B cell (primary cell): ENCODE data around the gene SLC9A9. TPM values are rescaled to one million over a fixed set of nuclear protein-coding genes. Genes with fewer than 3 reads are reported as not detected.

ENCODE experiments used
- ATAC-seq: fragments of 200-7000 bp; cut with Tn5 transposase; one replicate; pipeline ENCODE4 v1.10.0; 2021; ENCODE audit warnings: low read depth, mild to moderate bottlenecking, moderate number of reproducible peaks, moderate library complexity
- CTCF ChIA-PET: fragments of 350-600 bp; sonication (Branson Sonifier 250); formaldehyde crosslinking; loops from one replicate; lab custom pipeline; 2021; ENCODE audit warnings: antibody characterized with exemption, inconsistent platforms; lab: Charles Lee
- POLR2A ChIA-PET: fragments of 350-600 bp; sonication (Branson Sonifier 250); formaldehyde crosslinking; loops from one replicate; lab custom pipeline; 2021; ENCODE audit warnings: antibody characterized with exemption; lab: Charles Lee
- DNase-seq: peaks from one replicate; pipeline ENCODE4 v3.0.0; 2013
- H2AFZ ChIP-seq: 2 replicates; pipeline ENCODE4 v1.6.1; 2012; ENCODE audit warnings: mild to moderate bottlenecking, low read depth, low read length; ENCODE audit not compliant: insufficient read depth, poor library complexity, severe bottlenecking
- H3K27ac ChIP-seq, 2 donors: 1 replicate in 1 of 2; 2 replicates in 1 of 2; pipeline ENCODE4 v1.5.1; 2012 to 2013; ENCODE audit warnings: low read length in 2 of 2, mild to moderate bottlenecking in 2 of 2, moderate library complexity in 1 of 2
- H3K27me3 ChIP-seq, 4 experiments: fragments of 200-600 bp in 1 of 4; sonication (generic) in 1 of 4; replicated peaks in 1 of 4; 1 replicate in 2 of 4; 2 replicates in 2 of 4; pipeline versions ENCODE4 v1.6.1 to v1.7.0; 2013 to 2016; ENCODE audit warnings: low read length in 3 of 4, mild to moderate bottlenecking in 2 of 4, mixed read lengths in 1 of 4, moderate library complexity in 1 of 4; ENCODE audit not compliant: insufficient read depth in 4 of 4, control insufficient read depth in 3 of 4; ENCODE audit errors: control extremely low read depth in 1 of 4
- H3K36me3 ChIP-seq, 2 experiments: replicated peaks in 1 of 2; 1 replicate in 1 of 2; 2 replicates in 1 of 2; pipeline versions ENCODE4 v1.6.1 to v1.7.1; 2013; ENCODE audit warnings: low read length in 1 of 2; ENCODE audit not compliant: insufficient read depth in 2 of 2, control insufficient read depth in 1 of 2; ENCODE audit errors: control extremely low read depth in 1 of 2, extremely low read depth in 1 of 2
- H3K4me1 ChIP-seq, 2 donors: fragments of 200-600 bp in 1 of 2; sonication (generic) in 1 of 2; 1 replicate in 1 of 2; 2 replicates in 1 of 2; pipeline versions ENCODE4 v1.5.1 to v1.6.1; 2013 to 2017; ENCODE audit warnings: low read length in 2 of 2; ENCODE audit not compliant: control insufficient read depth in 2 of 2, insufficient read depth in 2 of 2
- H3K4me2 ChIP-seq: replicated peaks from 2 replicates; pipeline ENCODE3; 2012; ENCODE audit warnings: mild to moderate bottlenecking, low read depth, low read length; ENCODE audit not compliant: poor library complexity, severe bottlenecking
- H3K4me3 ChIP-seq, 5 experiments: fragments of 200-600 bp in 1 of 5; sonication (generic) in 1 of 5; 1 replicate in 3 of 5; 2 replicates in 2 of 5; pipeline versions ENCODE4 v1.5.1 to v1.7.0; 2011 to 2016; ENCODE audit warnings: low read length in 4 of 5, mild to moderate bottlenecking in 4 of 5, low read depth in 2 of 5, control low read depth in 1 of 5, moderate library complexity in 1 of 5; ENCODE audit not compliant: insufficient read depth in 1 of 5; ENCODE audit errors: control extremely low read depth in 1 of 5, extremely low read depth in 1 of 5
- H3K79me2 ChIP-seq: fragments of 200-600 bp; sonication (generic); one replicate; pipeline ENCODE4 v1.6.0; 2016; ENCODE audit warnings: low read length; ENCODE audit not compliant: control insufficient read depth, insufficient read depth
- H3K9ac ChIP-seq: fragments of 200-600 bp; sonication (generic); 2 replicates; pipeline ENCODE4 v1.6.1; 2017; ENCODE audit warnings: mild to moderate bottlenecking, low read length, moderate library complexity
- H3K9me3 ChIP-seq, 3 donors: one replicate each; pipeline versions ENCODE4 v1.6.1 to v1.7.1; 2013; ENCODE audit warnings: low read length in 2 of 3; ENCODE audit not compliant: control insufficient read depth in 2 of 3, insufficient read depth in 1 of 3; ENCODE audit errors: control extremely low read depth in 1 of 3
- H4K20me1 ChIP-seq: 2 replicates; pipeline ENCODE4 v1.6.0; 2012; ENCODE audit warnings: mild to moderate bottlenecking, low read length; ENCODE audit not compliant: insufficient read depth, control insufficient read depth, poor library complexity, severe bottlenecking
- H3K27ac Mint-ChIP-seq: one replicate; pipeline ENCODE4 v1.8.0; 2021; ENCODE audit warnings: mixed read lengths
- H3K27me3 Mint-ChIP-seq: one replicate; pipeline ENCODE4 v1.8.0; 2021; ENCODE audit warnings: mixed read lengths
- H3K4me1 Mint-ChIP-seq: one replicate; pipeline ENCODE4 v1.8.0; 2021; ENCODE audit warnings: mixed read lengths
- H3K4me3 Mint-ChIP-seq: one replicate; pipeline ENCODE4 v1.8.0; 2021; ENCODE audit warnings: mixed read lengths
- H3K9me3 Mint-ChIP-seq: one replicate; pipeline ENCODE4 v1.8.0; 2022; ENCODE audit warnings: mixed read lengths; ENCODE audit not compliant: insufficient read depth
- EZH2 ChIP-seq: IDR thresholded peaks from 2 replicates; pipeline ENCODE4 v1.6.1; 2012; ENCODE audit warnings: borderline replicate concordance, low read depth, mild to moderate bottlenecking, moderate library complexity, low read length; ENCODE audit not compliant: insufficient read depth, poor library complexity, severe bottlenecking
- WGBS: methylation state at CpG from one replicate; pipeline ENCODE4 v1.1.5; 2013; ENCODE audit warnings: missing lambda C conversion rate; ENCODE audit not compliant: insufficient coverage; 5-methylcytosine and 5-hydroxymethylcytosine counted together
- intact Hi-C: fragments of 100-400 bp; cut with micrococcal nuclease; formaldehyde crosslinking; loops from one replicate; pipeline ENCODE4 v1.10.0; 2022
- polyA plus RNA-seq: library from polyadenylated mRNA; depleted of rRNA; stranded (reverse); fragments of >200 nt; gene quantifications from 2 replicates; pipeline ENCODE4 v1.2.3, GENCODE V29; 2012
- total RNA-seq, 2 donors: library from RNA; stranded (reverse); fragments of 120-200 nt in 1 of 2; gene quantifications; 1 replicate in 1 of 2; 2 replicates in 1 of 2; pipeline versions ENCODE4 v1.2.3 to v1.2.4, GENCODE V29; 2013 to 2022
- TF ChIP-seq, protein P1 (sequence below): fragments of 200-600 bp; IDR thresholded peaks from one replicate; pipeline ENCODE4 v1.8.0; 2022; ENCODE audit warnings: antibody characterized with exemption, mild to moderate bottlenecking

SLC9A9 gene
- total and polyA plus RNA-seq, 2 donors (not counting 1 experiment from before 2014, with no cell fraction given), result 7.7 to 17.3 TPM

DNA sequence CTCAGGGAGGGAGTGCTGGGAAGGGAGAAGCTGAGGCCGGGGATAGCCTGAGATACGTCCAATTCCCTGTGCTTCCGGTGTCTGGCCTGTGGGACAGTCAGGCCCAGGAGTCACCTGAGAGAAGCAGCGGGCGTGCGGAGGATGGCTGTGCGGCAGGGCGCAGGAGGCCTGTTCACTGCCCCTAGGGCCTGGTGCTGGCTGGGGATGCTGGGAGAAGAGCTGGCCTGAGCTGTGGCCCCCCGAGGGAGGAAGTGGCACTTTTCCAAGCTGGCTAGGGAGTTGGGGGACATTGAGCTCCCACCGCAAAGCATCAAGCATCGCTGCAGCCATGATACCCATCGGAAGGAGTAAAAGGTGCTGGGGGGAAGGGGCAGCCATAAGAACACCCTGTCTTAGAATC, 619.9 kb downstream of the SLC9A9 start:
- Histone ChIP-seq H3K9ac (no peak overlapping the region), H3K4me3 (no peak overlapping the region), H3K4me1 (no peaks in the 10 kb centered on the region), H3K36me3 (no peaks in the 10 kb centered on the region), H3K27ac (no peak overlapping the region), H3K79me2 (no peaks in the 10 kb centered on the region), H4K20me1 (no peaks in the 10 kb centered on the region), H3K9me3 (no peaks in the 10 kb centered on the region), H3K4me2 (no peak overlapping the region), H3K27me3 (no peaks in the 10 kb centered on the region), H2AFZ (no peak overlapping the region)
- no peak for TF ChIP-seq EZH2
- TF ChIP-seq, protein P1, sequence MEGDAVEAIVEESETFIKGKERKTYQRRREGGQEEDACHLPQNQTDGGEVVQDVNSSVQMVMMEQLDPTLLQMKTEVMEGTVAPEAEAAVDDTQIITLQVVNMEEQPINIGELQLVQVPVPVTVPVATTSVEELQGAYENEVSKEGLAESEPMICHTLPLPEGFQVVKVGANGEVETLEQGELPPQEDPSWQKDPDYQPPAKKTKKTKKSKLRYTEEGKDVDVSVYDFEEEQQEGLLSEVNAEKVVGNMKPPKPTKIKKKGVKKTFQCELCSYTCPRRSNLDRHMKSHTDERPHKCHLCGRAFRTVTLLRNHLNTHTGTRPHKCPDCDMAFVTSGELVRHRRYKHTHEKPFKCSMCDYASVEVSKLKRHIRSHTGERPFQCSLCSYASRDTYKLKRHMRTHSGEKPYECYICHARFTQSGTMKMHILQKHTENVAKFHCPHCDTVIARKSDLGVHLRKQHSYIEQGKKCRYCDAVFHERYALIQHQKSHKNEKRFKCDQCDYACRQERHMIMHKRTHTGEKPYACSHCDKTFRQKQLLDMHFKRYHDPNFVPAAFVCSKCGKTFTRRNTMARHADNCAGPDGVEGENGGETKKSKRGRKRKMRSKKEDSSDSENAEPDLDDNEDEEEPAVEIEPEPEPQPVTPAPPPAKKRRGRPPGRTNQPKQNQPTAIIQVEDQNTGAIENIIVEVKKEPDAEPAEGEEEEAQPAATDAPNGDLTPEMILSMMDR, result no peak
- H3K27ac Mint-ChIP-seq, result no peak overlapping the region
- POLR2A ChIA-PET, result no interaction called here
- peaks cover 2% of the 10 kb centered on the region for H3K9me3 Mint-ChIP-seq
- H3K4me3 Mint-ChIP-seq, result no peak overlapping the region
- intact Hi-C loops, result no loop called here
- no peak for DNase-seq
- CTCF ChIA-PET, result no interaction called here
- ATAC-seq, result no peak
- no peaks in the 10 kb centered on the region for H3K4me1 Mint-ChIP-seq
- 98% methylated on average over 11 of the region's 12 CpGs for WGBS
- H3K27me3 Mint-ChIP-seq, result no peaks in the 10 kb centered on the region

DNA sequence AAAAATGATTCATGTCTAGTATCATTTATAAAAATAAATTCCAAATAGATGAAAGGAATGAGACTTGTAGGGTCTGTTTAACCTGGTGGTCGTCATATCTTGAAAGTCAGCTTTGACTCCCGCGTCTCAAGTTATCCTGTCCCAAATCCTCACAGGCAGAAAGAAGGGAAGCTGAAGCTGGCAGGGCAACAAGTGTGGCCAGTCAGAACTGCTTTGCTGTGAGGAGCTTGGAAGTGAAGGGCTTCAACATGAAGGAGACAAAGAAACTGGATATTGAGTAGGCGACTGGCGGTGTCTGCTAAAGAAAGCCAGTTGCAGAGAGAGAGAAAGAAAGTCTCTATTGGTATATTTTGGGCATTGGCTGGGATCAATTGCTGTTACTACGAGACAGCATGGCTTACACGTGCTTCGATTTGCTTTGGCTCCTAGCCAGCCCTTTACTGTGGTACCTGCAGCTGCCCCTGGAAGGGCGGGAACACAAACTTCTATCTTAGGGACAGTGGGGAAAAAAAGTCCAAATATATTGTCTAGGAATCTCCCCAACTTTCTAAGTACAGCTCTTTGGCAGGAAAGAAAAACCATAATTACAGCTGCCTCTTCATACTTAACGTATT, 621.5 kb downstream of the SLC9A9 start:
- Histone ChIP-seq H3K4me2 (no peak overlapping the region), H3K79me2 (no peaks in the 10 kb centered on the region), H3K27me3 (no peaks in the 10 kb centered on the region), H4K20me1 (no peaks in the 10 kb centered on the region), H3K9me3 (no peaks in the 10 kb centered on the region), H3K36me3 (no peaks in the 10 kb centered on the region), H2AFZ (no peak overlapping the region), H3K9ac (no peak overlapping the region), H3K27ac (no peak overlapping the region), H3K4me3 (no peak overlapping the region), H3K4me1 (no peaks in the 10 kb centered on the region)
- no peak for ATAC-seq
- DNase-seq, result no peak
- WGBS, result 92% methylated on average over 8 of the region's 10 CpGs
- Mint-ChIP-seq H3K27me3 (no peaks in the 10 kb centered on the region), H3K4me3 (no peak overlapping the region), H3K9me3 (no peaks in the 10 kb centered on the region), H3K4me1 (no peaks in the 10 kb centered on the region), H3K27ac (no peak overlapping the region)
- ChIA-PET POLR2A (no interaction called here), CTCF (no interaction called here)
- TF ChIP-seq, protein P1, result no peak
- no peak for TF ChIP-seq EZH2
- intact Hi-C loops, result no loop called here
